ENCODE data around the gene SEM1.

GRCh38 chr7:96647733-96648132, 61.9 kb downstream of the SEM1 start:
- TF ChIP-seq POLR2A (IDR thresholded peaks at IDR 0.05; ENCODE audit: low read length) (no peak), GATA1 (IDR thresholded peaks at IDR 0.05; ENCODE audit: low read depth, low read length) (no peak)

Data from erythroblast (primary cell).